Stromal cell of bone marrow (primary cell): ENCODE results near the gene ASGR1.
A peak's percentile ranks its signal among the peaks of the same experiment; 100 is the strongest.
"Not testable (repeated sequence)": the region's sequence is repeated elsewhere in the genome, so short reads cannot be mapped to it uniquely, and the experiment has no call there.

Source experiments
- DNase-seq: peaks from one replicate; pipeline ENCODE4 v3.0.0-alpha.2; 2012; ENCODE audit warnings: low read depth

The ASGR1 gene

DNA sequence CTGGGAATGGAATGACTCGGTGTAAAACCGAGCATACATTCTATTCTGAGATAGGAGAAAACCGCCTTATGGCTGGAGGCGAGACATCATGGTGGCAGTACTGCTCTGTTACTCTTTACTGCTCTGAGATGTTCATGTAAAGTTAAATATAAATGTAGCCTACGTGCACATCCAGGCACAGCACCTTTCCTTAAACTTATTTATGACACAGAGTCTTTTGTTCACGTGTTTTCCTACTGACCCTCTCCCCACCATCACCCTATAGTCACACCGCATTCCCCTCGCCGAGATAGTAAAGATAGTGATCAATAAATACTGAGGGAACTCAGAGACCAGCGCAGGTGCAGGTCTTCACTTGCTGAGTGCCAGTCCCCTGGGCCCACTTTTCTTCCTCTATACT lies 19.6 kb downstream of the ASGR1 start:
- not testable (repeated sequence) for DNase-seq

DNA sequence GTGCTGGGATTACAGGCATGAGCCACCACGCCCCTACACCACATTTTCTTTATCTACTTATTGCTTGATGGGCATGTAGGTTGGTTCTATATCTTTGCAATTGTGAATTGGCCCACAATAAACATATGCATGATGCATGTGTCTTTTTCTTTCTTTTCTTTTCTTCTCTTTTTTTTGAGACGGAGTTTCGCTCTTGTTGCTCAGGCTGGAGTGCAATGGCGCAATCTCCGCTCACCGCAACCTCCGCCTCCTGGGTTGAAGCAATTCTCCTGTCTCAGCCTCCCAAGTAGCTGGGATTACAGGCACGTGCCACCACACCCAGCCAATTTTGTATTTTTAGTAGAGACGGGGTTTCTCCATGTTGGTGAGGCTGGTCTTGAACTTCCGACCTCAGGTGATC lies 20.7 kb downstream of the ASGR1 start:
- DNase-seq = not testable (repeated sequence)

DNA sequence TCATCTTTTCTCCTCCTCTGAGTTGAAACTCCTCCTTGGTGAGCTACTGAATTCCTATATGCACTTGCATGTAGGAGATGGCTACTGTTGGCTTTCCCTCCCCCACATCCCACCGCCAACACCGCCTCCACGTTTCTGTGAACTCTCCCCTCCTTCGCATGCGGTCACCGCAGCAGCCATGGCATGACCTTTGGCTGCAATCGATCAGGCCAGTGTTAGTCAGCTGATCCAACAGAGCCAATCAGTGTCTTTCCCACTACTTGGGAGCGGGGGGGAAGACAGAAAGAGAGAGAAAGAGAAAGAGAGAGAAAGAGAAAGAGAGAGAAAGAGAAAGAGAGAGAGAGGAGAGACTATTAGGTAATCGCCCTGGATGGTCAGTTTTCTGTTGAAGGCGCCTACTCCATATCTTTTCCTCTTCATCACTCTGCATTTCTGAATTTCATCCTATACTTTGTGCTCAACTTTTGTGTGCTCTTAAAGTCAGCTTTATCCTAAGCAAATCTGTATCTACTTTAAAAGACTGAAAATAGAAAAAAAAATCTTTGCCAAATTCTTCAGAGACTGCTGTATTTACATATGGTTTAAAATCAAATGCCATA lies 22.7 kb downstream of the ASGR1 start:
- DNase-seq = no peak

DNA sequence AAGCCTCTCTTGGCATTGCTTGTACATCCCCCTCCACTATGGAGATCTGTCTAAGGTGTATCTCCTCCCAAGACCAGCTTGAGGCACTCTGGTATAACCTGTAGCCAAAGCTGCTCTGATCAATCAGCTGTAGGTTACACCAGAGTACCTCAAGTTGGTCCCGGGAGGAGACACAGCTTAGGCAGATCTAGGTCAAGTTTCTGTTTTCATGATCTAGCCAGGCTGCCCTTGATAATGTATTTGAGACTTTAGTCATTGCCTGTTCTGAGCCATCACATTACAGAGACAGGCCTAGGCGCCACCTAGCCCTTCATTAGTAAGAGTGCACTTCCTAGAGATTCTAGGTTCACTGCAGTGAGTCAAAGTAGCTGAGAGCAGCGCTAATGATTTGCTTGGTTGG lies 31.4 kb downstream of the ASGR1 start:
- no peak for DNase-seq

DNA sequence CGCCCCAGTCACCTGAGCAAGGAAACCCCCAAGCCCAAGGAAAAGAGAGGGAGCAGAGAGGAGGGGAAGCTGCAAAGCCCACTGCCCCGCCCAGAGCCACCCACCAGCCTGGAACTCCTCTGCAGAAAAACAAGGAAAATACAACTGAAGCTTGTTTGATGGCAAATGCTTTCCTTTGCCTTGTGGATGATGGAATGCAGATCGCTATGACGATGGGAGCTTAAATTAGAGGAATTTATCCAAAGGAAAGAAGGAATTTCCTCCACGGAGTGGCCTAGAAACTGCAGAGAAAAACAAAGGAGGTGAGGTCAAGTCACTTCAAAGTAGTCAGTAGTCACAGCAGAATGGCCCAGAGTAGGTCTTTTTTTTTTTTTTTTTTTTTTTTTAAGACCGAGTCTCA lies 33.1 kb downstream of the ASGR1 start:
- no peak for DNase-seq

DNA sequence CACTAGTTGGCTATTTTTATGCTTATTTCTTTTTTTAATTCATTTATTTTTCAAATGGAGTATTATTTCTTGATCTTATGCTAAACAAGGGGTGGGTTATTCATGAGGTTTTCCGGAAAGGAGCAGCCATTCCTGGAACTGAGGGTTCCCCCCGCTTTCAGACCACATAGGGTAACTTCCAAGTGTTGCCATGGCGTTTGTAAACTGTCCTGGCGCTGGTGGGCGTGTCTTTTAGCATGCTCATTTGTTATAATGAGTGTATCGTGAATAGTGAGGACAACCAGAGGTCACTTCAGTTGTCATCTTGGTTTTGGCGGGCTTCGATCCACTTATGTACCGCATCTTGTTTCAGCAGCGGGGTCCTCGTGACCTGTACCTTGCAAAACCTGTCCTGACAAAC lies 35.0 kb downstream of the ASGR1 start:
- DNase-seq = no peak

DNA sequence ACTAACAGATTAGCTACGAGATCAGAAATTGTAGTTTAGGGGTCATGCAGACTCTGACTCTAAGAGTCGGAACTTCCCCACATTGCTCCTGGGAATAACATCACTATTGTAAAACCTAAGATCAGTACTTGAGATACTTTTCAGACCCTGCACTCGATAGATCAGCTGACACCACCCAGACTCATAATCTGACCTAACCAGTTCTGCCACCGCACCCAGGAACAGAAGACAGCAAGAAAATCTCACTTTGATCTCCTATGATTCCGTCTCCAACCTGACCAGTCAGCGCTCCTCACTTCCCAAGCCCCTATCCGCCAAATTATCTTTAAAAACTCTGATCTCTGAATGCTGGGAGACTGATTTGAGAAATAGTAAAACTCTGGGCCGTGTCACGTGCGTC lies 37.3 kb downstream of the ASGR1 start:
- DNase-seq = no peak

DNA sequence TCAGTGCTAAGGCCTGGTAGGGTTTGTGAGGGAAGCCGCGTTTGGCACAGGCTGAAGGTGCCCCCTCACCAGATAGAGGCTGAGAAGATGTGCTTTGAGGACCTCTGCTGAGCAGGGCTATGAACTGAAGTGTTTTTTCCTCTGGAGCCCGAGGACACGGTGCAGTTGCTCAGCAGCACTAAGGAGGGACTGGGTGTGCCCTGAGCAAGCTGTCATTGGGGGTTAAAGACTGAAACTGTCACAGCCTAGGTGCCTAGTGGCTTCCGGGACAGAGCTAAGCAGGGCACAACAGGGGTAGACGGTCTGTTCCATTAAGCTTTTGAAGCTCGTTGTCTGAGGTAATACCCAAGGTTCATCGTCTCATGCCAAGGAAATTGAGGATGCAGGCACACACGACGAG lies 39.8 kb downstream of the ASGR1 start:
- DNase-seq = no peak

DNA sequence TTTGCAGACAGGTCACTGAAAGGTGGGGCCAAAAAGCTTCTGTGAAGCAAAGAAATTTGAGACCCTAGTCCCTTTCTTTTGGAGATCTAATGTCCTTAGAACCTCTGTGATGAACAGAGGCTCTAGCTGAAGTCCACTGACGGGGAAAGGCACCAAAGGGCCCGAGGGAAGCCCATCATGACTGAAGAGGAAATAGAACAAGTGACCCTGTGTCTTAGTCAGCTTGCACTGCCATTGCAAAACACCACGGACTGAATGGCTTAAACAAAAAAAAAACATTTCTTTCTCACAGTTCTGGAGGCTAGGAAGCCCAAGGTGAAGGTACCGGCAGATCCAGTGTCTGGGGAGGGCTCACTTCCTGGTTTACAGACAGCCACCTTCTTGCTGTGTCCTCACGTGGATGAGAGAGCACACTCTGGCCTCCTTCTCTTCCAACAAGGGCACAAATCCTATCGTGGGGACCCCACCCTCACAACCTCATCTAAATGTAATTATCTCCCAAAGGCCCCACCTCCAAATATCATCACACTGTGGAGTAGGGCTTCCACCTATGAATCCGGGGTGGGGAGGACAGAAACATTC lies 40.3 kb downstream of the ASGR1 start:
- DNase-seq = no peak

DNA sequence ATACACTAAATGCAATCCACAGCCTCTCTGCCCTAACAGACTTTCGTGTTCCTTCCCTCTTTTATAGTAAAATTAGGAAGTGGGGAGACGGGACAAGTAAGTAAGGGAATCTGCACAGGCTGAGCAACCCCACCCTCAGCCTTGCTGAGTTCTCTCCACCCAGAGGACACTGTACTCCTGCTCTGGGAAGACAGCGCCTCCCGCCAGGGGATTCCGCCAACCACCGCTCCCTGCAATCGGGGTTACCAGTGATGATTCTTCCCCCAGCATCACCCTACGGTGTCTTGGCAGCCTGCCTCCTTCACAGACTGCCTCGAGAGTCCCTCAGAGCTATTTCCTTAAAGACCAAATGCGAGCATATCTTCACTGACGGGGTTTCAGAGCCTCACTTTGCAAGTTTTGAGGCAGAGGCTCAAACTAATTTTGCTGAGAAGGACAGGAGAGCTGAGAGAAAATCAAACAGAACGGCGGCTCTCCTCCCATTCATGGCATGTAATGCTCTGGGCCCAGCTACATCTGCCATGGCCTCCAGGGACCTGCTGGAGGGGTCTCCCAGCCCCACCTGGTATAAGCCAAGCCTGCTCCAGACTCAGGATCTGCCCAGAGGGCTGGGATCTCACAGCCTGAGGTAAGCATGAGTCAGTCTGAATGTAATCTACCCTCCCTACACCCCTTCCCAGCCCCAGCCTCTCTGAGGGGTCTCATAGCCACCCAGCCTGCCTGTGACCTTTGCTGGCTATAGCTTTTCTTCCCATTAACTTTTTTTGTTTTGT lies 41.8 kb downstream of the ASGR1 start:
- DNase-seq = no peak

DNA sequence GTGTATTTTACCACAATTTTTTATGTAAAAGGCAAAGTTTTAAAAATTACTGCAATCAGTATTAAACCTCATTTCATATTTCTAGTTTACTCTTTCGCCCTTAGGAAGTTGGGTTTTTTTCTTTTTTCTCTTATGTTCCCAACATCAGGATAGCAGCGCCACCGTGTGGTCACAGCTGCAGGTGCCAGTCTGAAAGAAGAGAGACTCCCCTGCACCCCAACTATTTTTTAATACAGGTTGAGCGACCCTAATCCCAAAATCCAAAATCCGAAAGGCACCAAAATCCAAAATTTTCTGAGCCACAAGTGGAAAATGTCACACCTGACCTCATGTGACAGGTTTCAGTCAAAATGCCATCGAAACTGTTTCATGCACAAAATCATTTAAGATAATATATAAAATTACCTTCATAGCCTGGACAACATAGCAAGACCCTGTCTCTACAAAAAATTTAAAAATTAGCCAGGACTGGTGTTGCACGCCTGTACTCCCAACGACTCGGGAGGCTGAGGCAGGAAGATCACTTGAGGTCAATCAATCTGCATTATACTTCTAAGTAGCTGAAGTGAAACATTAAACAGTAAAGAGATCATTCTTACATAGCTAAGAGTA lies 42.8 kb downstream of the ASGR1 start:
- peak; percentile 38 for DNase-seq

DNA sequence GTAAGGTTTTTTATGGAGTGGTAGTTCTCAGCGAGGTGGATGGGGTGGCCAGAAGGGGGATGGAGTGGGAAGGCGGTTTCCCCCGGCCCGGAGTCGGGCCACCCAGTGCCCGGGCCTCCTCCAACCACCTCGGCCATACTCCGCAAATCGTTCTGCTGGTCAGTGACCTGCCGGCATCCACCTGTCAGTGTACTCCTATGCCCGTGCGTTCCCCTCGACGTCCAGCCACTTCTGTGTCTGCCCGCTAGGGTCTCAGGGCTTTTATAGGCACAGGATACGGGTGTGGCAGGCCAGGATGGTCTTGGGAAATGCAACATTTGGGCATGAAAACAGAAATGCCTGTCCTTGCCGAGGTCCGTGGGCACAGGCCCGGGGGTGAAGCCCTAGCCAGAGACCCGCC lies 45.3 kb downstream of the ASGR1 start:
- no peak for DNase-seq

DNA sequence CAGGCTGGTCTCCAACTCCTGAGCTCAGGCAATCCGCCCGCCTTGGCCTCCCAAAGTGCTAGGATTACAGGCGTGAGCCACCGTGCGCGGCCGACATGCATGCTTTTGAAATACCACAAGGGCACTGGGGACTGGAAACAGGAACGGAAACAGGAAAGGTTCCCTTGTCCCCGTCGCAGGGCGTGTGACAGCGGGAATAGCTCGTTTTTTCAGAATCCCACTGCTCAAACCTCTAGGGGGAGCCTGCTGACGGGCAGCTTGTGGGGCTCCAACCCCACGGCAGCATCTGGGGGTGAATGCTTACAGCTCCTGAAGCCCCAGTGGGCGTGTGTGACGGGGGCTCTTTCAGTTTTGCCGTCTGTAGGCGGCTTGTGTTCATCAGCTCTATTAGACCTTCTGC lies 45.7 kb downstream of the ASGR1 start:
- DNase-seq = no peak

DNA sequence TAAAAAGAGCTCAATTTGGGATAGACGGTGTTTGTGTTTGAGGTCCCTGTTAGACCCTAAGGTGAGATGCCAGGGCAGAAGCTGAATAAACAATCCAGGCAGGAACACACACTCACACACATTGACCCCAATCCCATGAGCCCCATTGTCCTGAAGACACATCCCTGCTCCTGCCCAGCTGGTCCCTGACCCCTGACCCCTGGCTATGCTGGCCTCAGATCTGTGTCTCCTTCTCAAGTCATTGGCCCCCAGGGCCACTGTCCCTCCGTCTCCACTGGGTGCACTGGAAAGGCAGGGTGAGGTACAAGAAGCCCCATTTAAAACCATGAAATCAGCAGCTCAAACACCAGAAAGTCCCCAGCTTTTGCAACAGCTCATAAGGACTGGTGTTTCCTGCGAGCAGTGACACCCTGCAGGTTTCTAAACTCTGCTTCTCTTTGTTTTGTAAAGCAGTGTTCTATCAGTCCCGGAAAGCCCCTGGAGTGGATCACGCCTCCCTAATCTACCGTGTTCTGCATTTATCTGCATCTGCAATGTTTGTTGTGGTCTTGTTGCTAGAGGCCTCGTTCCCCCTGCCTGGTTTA lies 46.6 kb downstream of the ASGR1 start:
- DNase-seq = no peak

DNA sequence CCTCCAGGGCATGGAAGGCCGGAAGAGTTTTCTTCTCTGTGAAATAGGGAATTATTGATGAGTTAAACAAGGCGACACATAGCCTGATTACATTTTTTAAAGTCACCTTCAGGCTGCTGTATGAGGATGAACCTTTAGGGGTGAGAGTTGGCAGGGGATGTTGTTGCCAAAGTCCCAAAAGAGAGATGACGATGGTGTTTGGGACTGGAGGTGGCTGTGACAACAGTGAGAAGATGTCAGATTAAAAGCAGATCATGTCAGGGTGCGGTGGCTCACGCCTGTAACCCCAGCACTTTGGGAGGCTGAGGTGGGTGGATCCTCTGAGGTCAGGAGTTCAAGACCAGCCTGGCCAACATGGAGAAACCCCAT lies 47.8 kb downstream of the ASGR1 start:
- no peak for DNase-seq

DNA sequence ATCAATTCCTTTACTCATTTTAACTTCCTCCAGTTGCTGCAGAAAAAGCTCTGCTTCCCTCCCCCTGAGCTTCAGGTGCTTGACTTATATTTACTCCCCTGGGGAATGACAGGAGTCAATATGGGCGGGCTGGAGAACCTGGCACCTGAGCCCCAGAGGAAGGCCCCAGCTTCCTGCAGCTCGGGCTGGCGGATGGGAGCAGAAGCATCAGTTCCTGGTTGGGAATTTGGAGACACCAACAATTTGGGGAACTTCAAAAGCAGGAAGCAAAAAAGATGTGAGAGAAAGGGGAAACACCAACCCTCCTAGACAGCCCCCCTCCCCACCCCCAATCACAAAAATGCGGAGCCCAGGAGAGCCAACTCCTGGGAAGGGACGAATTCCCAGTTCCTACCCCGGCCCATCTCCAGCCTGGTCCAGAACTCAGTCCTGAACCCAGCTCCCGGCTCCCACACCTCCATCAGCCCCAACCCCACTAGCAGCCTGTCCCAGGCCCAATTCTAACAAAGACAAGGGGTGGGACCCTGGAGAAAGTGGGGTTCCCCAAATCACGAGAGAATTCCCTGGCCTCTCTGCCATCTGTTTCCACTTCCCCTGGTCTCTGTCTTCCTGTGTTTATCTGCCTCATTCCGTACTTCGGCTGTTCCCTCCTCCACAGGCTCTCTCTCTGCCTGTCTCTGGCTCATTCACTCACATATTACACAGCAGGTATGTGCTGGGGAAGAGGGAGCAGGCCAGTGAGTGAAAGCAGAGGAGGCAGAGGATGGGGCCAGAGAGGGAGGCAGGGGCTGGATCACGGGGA lies 48.3 kb downstream of the ASGR1 start:
- DNase-seq = no peak

DNA sequence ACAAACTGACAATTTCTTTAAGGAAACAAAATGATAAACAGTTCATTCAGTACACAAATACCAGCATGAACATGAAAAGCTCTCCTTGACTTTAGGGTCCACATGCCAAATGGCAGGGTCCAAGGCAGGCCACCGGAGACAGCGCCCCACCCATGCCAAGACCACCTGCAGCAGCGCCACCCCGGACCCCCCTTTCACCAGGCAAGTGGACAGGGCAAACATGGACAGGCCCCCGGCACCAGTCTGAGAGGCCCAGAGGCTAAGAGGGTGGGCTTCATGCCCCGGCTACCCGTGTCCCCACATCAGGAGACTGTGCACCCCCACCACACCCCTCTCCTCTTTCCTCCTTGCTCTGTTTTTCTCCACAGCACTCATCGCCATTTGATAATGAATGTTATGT lies 49.9 kb downstream of the ASGR1 start:
- DNase-seq = no peak

DNA sequence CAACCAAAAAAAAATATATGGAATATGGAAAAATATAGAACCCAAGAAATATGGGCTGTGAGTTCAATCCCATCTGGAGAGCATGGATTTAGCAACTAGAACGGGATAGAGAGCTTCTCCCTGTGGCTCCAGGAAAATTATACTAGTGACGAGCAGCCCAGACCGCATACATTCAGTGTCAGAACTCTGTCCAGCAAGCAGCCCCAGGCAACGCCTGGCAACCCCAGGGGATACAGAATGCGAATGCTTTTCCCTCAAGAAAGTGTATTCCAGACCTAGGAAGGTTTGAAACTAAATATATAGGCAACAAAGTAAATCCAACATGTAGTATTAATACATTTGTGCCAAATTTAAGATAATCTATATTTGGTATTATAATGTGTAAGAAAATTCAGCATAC lies 51.0 kb downstream of the ASGR1 start:
- no peak for DNase-seq

DNA sequence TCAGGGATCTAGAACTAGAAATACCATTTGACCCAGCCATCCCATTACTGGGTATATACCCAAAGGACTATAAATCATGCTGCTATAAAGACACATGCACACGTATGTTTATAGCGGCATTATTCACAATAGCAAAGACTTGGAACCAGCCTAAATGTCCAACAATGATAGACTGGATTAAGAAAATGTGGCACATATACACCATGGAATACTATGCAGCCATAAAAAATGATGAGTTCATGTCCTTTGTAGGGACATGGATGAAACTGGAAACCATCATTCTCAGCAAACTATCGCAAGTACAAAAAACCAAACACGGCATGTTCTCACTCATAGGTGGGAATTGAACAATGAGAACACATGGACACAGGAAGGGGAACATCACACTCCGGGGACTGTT lies 51.7 kb downstream of the ASGR1 start:
- not testable (repeated sequence) for DNase-seq

DNA sequence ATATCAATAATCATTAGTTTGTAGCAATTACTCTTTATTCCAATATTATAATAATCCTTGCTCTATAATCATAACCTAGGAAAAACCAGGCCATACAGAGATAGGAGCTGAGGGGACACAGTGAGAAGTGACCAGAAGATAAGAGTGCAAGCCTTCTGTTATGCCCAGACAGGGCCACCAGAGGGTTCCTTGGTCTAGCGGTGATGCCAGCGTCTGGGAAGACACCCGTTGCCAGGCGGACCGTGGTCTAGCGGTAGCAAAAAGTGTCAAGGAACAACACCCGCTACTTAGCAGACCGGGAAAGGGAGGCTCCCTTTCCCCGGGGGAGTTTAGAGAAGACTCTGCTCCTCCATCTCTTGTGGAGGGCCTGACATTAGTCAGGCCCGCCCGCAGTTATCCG lies 52.8 kb downstream of the ASGR1 start:
- DNase-seq = not testable (repeated sequence)

DNA sequence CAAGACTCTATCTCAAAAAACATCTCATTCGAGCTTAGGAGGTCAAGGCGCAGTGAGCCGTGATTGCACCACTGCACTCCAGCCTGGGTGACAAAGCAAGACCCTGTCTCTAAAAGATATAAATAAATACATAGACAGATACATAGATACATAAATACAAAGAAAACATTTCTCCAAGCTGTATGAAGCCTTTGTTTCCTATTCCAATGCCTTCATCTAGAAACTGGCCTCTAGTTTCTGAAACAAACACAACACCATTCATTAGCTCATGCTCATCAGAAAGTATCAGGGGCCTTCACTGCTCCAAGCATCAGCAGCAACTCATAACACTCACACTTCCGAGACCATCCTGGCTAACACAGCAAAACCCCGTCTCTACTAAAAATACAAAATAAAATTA lies 54.2 kb downstream of the ASGR1 start:
- no peak for DNase-seq

DNA sequence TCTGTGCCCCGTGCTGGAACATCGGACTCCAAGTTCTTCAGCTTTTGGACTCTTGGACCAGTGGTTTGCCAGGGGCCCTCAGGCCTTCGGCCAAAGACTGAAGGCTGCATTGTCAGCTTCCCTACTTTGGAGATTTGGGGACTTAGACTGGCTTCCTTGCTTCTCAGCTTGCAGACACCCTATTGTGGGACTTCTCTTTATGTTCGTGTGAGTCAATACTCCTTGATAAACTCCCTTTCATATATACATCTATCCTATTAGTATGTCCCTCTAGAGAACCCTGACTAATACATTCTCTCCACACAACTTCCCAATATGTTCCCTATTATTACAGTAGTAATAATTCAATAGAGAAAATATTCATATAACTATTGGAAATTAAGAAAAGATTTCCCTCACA lies 55.3 kb downstream of the ASGR1 start:
- no peak for DNase-seq
